Measurements from ENCODE around the gene NTM. TPM values are rescaled to one million over a fixed set of nuclear protein-coding genes. Genes with fewer than 3 reads are reported as not detected.

NTM gene
- total RNA-seq, 2 donors from 2014 or later = not detected

- TF ChIP-seq CTCF (IDR thresholded peaks at IDR 0.05) = no peak
Observed at GRCh38 chr11:132185726-132186592, 815.5 kb downstream of the NTM start.

GRCh38 chr11:132186699-132187098, 816.3 kb downstream of the NTM start:
- Histone ChIP-seq H3K36me3 (no peaks in the 10 kb centered on the region), H3K27me3 (replicated peaks; ENCODE audit: insufficient read depth) (no peaks in the 10 kb centered on the region), H3K9me3 (no peaks in the 10 kb centered on the region), H3K4me1 (ENCODE audit: control insufficient read depth in 1 of 2, low read depth in 2 of 2) (no peaks in the 10 kb centered on the region), H3K27ac (no peak overlapping the region), H3K4me3 (no peak overlapping the region)
- ATAC-seq (ENCODE audit: insufficient number of reproducible peaks, low FRiP score, low read depth) = no peak
- no peak for TF ChIP-seq CTCF (IDR thresholded peaks at IDR 0.05)
- DNase-seq (ENCODE audit: low spot score) = no peak

More at GRCh38 chr11:132185726-132186592, 815.5 kb downstream of the NTM start:
- Histone ChIP-seq H3K27ac (no peak overlapping the region), H3K4me3 (no peak overlapping the region), H3K36me3 (no peaks in the 10 kb centered on the region), H3K9me3 (no peaks in the 10 kb centered on the region), H3K27me3 (replicated peaks; ENCODE audit: insufficient read depth) (no peaks in the 10 kb centered on the region), H3K4me1 (ENCODE audit: control insufficient read depth in 1 of 2, low read depth in 2 of 2) (no peaks in the 10 kb centered on the region)
- DNase-seq (ENCODE audit: low spot score) (no peak), ATAC-seq (ENCODE audit: insufficient number of reproducible peaks, low FRiP score, low read depth) (no peak)

GRCh38 chr11:132187386-132187785, 817.0 kb downstream of the NTM start:
- DNase-seq (ENCODE audit: low spot score) = no peak
- TF ChIP-seq CTCF (IDR thresholded peaks at IDR 0.05) = no peak
- no peaks in the 10 kb centered on the region for H3K27me3 ChIP-seq (replicated peaks; ENCODE audit: insufficient read depth)
- no peaks in the 10 kb centered on the region for H3K9me3 ChIP-seq
- no peak overlapping the region for H3K4me3 ChIP-seq
- H3K27ac ChIP-seq = no peak overlapping the region
- H3K36me3 ChIP-seq = no peaks in the 10 kb centered on the region
- H3K4me1 ChIP-seq (ENCODE audit: control insufficient read depth in 1 of 2, low read depth in 2 of 2) = no peaks in the 10 kb centered on the region
- no peak for ATAC-seq (ENCODE audit: insufficient number of reproducible peaks, low FRiP score, low read depth)

GRCh38 chr11:132187814-132188213, 817.4 kb downstream of the NTM start:
- no peak overlapping the region for H3K27ac ChIP-seq
- ATAC-seq (ENCODE audit: insufficient number of reproducible peaks, low FRiP score, low read depth) = no peak
- H3K9me3 ChIP-seq = no peaks in the 10 kb centered on the region
- no peaks in the 10 kb centered on the region for H3K36me3 ChIP-seq
- TF ChIP-seq CTCF (IDR thresholded peaks at IDR 0.05) = no peak
- no peaks in the 10 kb centered on the region for H3K4me1 ChIP-seq (ENCODE audit: control insufficient read depth in 1 of 2, low read depth in 2 of 2)
- no peak for DNase-seq (ENCODE audit: low spot score)
- H3K27me3 ChIP-seq (replicated peaks; ENCODE audit: insufficient read depth) = no peaks in the 10 kb centered on the region
- no peak overlapping the region for H3K4me3 ChIP-seq

- Histone ChIP-seq H3K9me3 (no peaks in the 10 kb centered on the region), H3K36me3 (no peaks in the 10 kb centered on the region), H3K27ac (no peak overlapping the region), H3K4me3 (no peak overlapping the region), H3K4me1 (ENCODE audit: control insufficient read depth in 1 of 2, low read depth in 2 of 2) (no peaks in the 10 kb centered on the region), H3K27me3 (replicated peaks; ENCODE audit: insufficient read depth) (no peaks in the 10 kb centered on the region)
- DNase-seq (ENCODE audit: low spot score) = no peak
- TF ChIP-seq CTCF (IDR thresholded peaks at IDR 0.05) = no peak
- ATAC-seq (ENCODE audit: insufficient number of reproducible peaks, low FRiP score, low read depth) = no peak
Observed at GRCh38 chr11:132196928-132197327, 826.5 kb downstream of the NTM start.
